ENCODE data around the gene SLC22A9.

Gene SLC22A9

GRCh38 chr11:63445118-63445517, 75.5 kb downstream of the SLC22A9 start:
- no peak for DNase-seq

- no peak for DNase-seq
These were observed 76.1 kb downstream of the SLC22A9 start for GRCh38 chr11:63445720-63446119.

- no peak for DNase-seq
These were observed 79.1 kb downstream of the SLC22A9 start for GRCh38 chr11:63448646-63449045.

- DNase-seq = no peak
These were observed 90.0 kb downstream of the SLC22A9 start for GRCh38 chr11:63459586-63459985.
